Kidney (tissue), 14 donors: ENCODE measurements around the gene SALL2. TPM values are rescaled to one million over a fixed set of nuclear protein-coding genes. Genes with fewer than 3 reads are reported as not detected.

ENCODE experiments used
- DNase-seq, 5 donors: peaks; one replicate each; pipeline ENCODE4 v3.0.0-alpha.2; 2013 to 2020
- FAIRE-seq: peaks from 2 replicates; lab custom pipeline; 2012; peaks lifted over from hg19 to GRCh38; lab: Jason Lieb, UNC
- H3K27ac ChIP-seq, 2 donors: one replicate each; pipeline ENCODE4 v1.7.0; 2013; ENCODE audit warnings: low read depth in 2 of 2, low read length in 2 of 2, inconsistent platforms in 1 of 2
- H3K27me3 ChIP-seq: one replicate; pipeline ENCODE4 v1.7.1; 2013; ENCODE audit warnings: low read length, inconsistent platforms; ENCODE audit not compliant: control insufficient read depth, insufficient read depth
- H3K36me3 ChIP-seq, 3 donors: one replicate each; pipeline versions ENCODE4 v1.7.0 to v1.7.1; 2013; ENCODE audit warnings: low read length in 3 of 3, control low read depth in 1 of 3, inconsistent platforms in 1 of 3; ENCODE audit not compliant: insufficient read depth in 3 of 3, control insufficient read depth in 2 of 3
- H3K4me1 ChIP-seq, 3 donors: one replicate each; pipeline versions ENCODE4 v1.7.0 to v1.7.1; 2013; ENCODE audit warnings: low read length in 3 of 3, inconsistent platforms in 1 of 3, low read depth in 1 of 3; ENCODE audit not compliant: control insufficient read depth in 2 of 3, insufficient read depth in 2 of 3
- H3K4me3 ChIP-seq, 3 donors: one replicate each; pipeline versions ENCODE4 v1.7.0 to v1.8.1; 2013; ENCODE audit warnings: low read length in 3 of 3, control low read depth in 1 of 3, inconsistent platforms in 1 of 3
- H3K9ac ChIP-seq, 3 donors: one replicate each; pipeline versions ENCODE4 v1.7.0 to v1.7.1; 2013; ENCODE audit warnings: low read length in 3 of 3, control low read depth in 1 of 3, inconsistent platforms in 1 of 3
- H3K9me3 ChIP-seq, 3 donors: one replicate each; pipeline versions ENCODE4 v1.7.0 to v1.7.1; 2013; ENCODE audit warnings: low read length in 3 of 3, control low read depth in 1 of 3, inconsistent platforms in 1 of 3; ENCODE audit not compliant: control insufficient read depth in 2 of 3, insufficient read depth in 1 of 3
- CTCF ChIP-seq: IDR thresholded peaks from 3 replicates; pipeline ENCODE4 v1.5.1; 2012; ENCODE audit warnings: mild to moderate bottlenecking, moderate library complexity, borderline replicate concordance; ENCODE audit not compliant: insufficient read depth; ENCODE audit errors: extremely low read depth
- intact Hi-C: fragments of 100-400 bp; cut with DNase I; formaldehyde crosslinking; loops from one replicate; pipeline ENCODE4 v1.11.1; 2022
- polyA plus RNA-seq: library from polyadenylated mRNA; stranded (reverse); fragments of 350-450 nt; fragmentation: Illumina TruSeq; extraction: RNeasy Lipid Tissue Mini Kit (QIAGEN cat#74804); gene quantifications from one replicate; pipeline ENCODE4 v1.2.3, GENCODE V29; 2014; ENCODE audit warnings: low read depth, low replicate concordance; ENCODE audit not compliant: insufficient read depth
- total RNA-seq: library from RNA; stranded (reverse); fragmentation: NEBNext Ultra II Directional; extraction: Animal tissue kit (Norgen Biotek cat#: 25700); gene quantifications from one replicate; pipeline ENCODE4 v1.2.1, GENCODE V29; 2021
- donor health status: control.
- donor health status: control.
- donor health status: control.
- donor health status: control.
- donor health status: control.
- donor health status: DM: yes; HTN: yes; CAD: no.
- donor health status: Normal renal cell carcinoma (clear cell type).

The SALL2 gene
- total and polyA plus RNA-seq, 2 donors from 2014 or later = 5.5 to 8.8 TPM

- no peaks in the 10 kb centered on the region for H3K9me3 ChIP-seq
- no peaks in the 10 kb centered on the region for H3K36me3 ChIP-seq
- H3K27me3 ChIP-seq = no peaks in the 10 kb centered on the region
- no peak overlapping the region for H3K27ac ChIP-seq
- H3K4me3 ChIP-seq = peak overlapping the region; percentile 62 to 78 (median 68)
- peak overlapping the region in 2 of 3 donors; percentile 43 to 61 for H3K9ac ChIP-seq
- peak in 4 of 5 donors; percentile 56 to 85 (median 72) for DNase-seq
- intact Hi-C loops = no loop called here
- H3K4me1 ChIP-seq = no peaks in the 10 kb centered on the region
- no peak for TF ChIP-seq CTCF
- no peak for FAIRE-seq
Measured at GRCh38 chr14:21525571-21525961, 580 bp downstream of the SALL2 start.

GRCh38 chr14:21524575-21525490 is 1.3 kb downstream of the SALL2 start:
- no peaks in the 10 kb centered on the region for H3K9me3 ChIP-seq
- FAIRE-seq (no peak), DNase-seq (peak in 1 of 5 donors; percentile 75)
- H3K4me3 ChIP-seq = peak overlapping the region in 2 of 3 donors; percentile 68 to 78
- intact Hi-C loops = no loop called here
- peak overlapping the region in 2 of 3 donors; percentile 43 to 61 for H3K9ac ChIP-seq
- no peak for TF ChIP-seq CTCF
- no peaks in the 10 kb centered on the region for H3K27me3 ChIP-seq
- no peak overlapping the region for H3K27ac ChIP-seq
- no peaks in the 10 kb centered on the region for H3K36me3 ChIP-seq
- H3K4me1 ChIP-seq = no peaks in the 10 kb centered on the region

GRCh38 chr14:21523203-21523602 is 2.9 kb downstream of the SALL2 start:
- no peak for FAIRE-seq

More at GRCh38 chr14:21523203-21523602, 2.9 kb downstream of the SALL2 start:
- TF ChIP-seq CTCF = no peak
- no peaks in the 10 kb centered on the region for H3K4me1 ChIP-seq
- H3K27ac ChIP-seq = no peak overlapping the region
- H3K27me3 ChIP-seq = no peaks in the 10 kb centered on the region
- DNase-seq = no peak
- H3K9me3 ChIP-seq = no peaks in the 10 kb centered on the region
- intact Hi-C loops = no loop called here
- H3K36me3 ChIP-seq = no peaks in the 10 kb centered on the region
- no peak overlapping the region for H3K4me3 ChIP-seq
- H3K9ac ChIP-seq = no peak overlapping the region
